Stimulated activated CD4-positive, alpha-beta T cell treated with anti-CD3 and anti-CD28 coated beads, Interleukin-15, amount 100 ng/mL, for 48 hours (primary cell): Measurements from ENCODE around the gene TAS2R30.

Experiments used
- DNase-seq, 2 donors: peaks; one replicate each; pipeline ENCODE4 v3.0.0-alpha.2; 2020; ENCODE audit warnings: low read depth in 2 of 2

TAS2R30 gene

GRCh38 chr12:11134305-11134704, at the start of gene TAS2R30:
TAS2R30 (minus strand) TSS chr12:11134644; CDS start chr12:11134244, 400 bp downstream.
- DNase-seq: no peak

DNA sequence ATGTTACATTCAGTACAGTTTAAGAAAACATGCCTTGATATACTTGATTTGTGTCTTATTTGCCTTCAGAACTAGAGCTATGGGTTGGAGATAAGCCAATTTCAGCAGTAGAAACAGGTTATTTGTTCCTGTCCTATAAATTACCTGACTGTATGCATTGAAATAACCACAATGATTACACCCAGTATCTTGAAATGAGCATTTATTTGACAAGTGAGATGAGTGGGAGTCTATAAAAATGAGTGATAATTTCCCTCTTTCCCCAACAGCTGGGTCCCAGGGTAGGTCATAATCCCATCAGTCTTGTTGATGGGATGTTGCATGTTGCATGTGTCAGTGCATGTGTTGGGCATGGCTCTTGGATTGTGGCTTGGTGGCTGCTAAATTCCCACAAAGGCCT, 48.6 kb upstream of the TAS2R30 start:
- no peak for DNase-seq

DNA sequence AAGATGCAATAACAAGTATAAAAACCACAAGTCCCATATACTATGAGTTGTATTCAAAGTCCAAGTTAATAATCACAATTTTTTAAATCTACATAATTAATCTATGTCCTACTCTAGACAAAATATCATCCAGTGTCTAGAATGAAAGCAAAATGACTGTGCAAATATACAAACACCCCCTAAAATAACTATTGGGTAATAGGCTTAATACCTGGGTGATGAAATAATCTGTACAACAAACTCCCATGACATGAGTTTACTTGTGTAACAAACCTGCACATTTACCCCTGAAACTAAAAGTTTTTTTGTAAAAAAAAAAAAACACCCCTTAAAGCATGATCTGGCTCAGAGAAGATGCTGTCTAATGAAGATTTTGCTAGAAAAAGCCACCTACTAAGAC, 48.1 kb upstream of the TAS2R30 start:
- DNase-seq: no peak

- no peak for DNase-seq
These were observed 43.8 kb upstream of the TAS2R30 start for GRCh38 chr12:11178250-11178649.

DNA sequence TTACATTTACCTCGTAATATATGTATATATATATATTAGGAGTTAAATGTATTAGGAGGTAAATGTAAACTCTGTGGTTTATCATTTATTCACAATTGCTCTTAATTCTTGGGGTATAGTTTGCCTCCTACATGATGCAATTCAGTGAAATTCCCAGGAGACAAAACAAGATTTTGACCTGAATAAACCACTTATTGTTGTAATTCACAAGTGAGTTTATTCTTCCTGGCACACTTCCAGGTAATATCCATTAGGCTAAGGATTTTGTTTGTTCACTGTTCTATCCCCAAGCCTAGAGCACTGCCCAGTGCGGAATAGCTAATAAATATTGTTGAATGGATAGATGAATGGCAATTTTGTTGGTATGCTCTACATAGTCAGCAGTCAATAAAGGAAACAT, 39.6 kb upstream of the TAS2R30 start:
- DNase-seq: no peak

DNA sequence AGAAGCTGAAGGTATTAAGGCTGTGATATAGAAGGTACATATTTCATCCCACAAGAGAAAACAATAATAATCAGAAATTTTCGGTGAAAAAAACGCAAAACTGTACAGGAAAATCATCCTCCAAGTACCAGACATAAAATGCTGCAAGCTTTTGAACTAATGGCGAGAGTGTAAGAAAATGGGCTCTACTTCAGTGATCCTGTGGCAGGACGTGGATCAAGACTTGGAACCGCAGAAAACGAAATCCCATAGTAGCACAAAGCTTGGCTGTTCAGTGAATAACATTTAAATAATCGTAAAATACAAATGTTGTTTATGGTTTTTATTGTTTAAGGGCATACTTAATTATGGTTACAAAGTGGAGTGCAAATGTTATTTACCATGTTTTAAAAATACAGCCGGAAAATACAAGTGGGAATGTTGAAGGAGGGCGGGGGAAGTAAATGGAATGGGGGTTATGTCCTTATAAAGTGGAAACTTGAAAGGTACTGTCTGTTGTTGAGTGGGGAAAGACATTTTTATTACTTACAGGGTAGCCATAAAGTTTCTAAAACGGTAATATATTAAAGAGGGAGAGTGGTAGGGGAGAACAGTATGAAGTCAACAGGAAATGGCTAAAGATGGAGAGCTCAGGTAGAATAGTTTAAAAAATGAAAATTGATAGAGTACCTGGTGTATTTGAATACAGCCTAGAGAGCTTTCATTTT, 37.7 kb upstream of the TAS2R30 start:
- no peak for DNase-seq

DNA sequence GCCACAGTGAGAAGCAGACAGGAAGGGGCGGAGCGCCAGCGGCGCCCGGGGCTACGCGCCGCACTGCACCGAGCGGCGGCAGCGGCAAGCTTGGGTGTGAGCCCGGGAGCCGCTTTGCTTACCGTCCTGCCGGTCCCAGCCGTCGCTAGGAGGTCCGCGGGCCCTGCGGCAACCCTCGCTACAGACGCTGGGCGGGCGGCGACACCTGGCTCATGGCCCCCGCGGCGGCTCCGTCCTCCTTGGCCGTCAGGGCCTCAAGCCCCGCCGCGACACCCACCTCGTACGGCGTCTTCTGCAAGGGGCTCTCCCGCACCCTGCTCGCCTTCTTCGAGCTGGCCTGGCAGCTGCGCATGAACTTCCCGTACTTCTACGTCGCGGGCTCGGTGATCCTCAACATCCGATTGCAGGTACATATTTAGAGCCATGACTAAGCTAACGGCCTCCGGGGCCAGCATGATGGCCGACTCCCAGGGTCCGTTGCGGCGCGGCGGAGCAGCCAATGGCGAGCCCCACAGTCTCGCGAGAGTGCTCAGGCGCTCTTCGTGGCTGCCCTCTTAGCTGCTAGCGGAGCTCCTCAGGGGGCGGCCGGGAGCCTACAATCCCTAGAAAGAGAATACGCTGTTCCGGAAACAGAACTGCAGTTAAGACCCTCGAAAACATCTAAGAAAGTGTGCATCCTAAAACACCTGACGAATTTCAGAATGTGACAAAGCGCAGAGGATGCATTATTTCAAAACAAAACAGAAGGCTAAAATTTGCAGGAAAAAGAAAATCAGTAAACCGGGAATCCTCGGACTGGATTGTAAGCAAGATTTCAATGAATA, 36.9 kb upstream of the TAS2R30 start, which contains the start of gene SMIM10L1:
SMIM10L1 (plus strand) TSS at position 50 of the 824 bp plus-strand sequence; CDS start at position 213, 163 bp downstream.
- peak; percentile 82 to 86 for DNase-seq

- DNase-seq: no peak
These were observed 36.3 kb upstream of the TAS2R30 start for GRCh38 chr12:11170810-11171144.

DNA sequence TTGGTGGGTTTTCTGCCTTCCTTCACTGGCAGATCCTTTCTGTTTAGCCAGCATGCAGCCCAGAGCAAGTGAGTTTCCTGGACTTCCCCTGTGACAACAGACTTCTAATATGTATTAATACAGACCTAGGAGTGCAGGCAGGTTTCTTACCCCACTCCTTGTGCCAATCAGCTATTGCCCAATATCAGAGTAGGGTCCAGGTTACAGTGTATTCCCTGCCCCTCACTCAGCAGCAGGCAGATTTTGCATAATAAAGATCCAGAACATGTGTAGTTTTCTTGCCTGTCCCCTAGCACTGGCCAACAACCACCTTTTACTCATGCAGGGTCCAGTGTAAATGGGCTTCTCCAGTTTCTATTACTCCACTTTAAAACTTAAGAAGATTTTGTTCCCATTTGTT, 31.9 kb upstream of the TAS2R30 start:
- DNase-seq: no peak

- no peak for DNase-seq
These were observed 29.9 kb upstream of the TAS2R30 start for GRCh38 chr12:11164384-11164783.

GRCh38 chr12:11162502-11162901, 28.1 kb upstream of the TAS2R30 start:
- DNase-seq: no peak

GRCh38 chr12:11158885-11159444, 24.5 kb upstream of the TAS2R30 start:
- DNase-seq: no peak

GRCh38 chr12:11154400-11154925, 20.0 kb upstream of the TAS2R30 start:
- DNase-seq: no peak

DNA sequence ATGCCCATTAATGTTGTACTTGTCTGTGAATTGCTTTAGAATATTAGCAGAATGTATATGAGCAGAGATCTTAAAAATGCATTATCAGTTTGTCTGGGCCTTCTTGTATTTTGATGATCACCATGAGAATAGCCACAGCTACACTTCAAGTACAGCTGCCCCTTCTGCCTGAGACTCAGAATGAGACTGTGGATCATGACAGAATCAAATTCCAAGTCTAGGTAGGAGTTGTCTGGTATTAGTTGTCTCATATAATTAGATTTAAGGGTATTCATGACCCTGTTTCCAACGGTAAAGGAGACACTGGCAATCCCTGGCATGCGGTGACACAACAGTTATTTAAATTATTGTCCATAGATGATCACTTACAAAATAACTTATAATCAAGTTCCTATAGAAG, 18.3 kb upstream of the TAS2R30 start:
- DNase-seq: no peak

GRCh38 chr12:11150832-11151231, 16.4 kb upstream of the TAS2R30 start:
- no peak for DNase-seq

- no peak for DNase-seq
These were observed 13.0 kb upstream of the TAS2R30 start for GRCh38 chr12:11147420-11147819.

DNA sequence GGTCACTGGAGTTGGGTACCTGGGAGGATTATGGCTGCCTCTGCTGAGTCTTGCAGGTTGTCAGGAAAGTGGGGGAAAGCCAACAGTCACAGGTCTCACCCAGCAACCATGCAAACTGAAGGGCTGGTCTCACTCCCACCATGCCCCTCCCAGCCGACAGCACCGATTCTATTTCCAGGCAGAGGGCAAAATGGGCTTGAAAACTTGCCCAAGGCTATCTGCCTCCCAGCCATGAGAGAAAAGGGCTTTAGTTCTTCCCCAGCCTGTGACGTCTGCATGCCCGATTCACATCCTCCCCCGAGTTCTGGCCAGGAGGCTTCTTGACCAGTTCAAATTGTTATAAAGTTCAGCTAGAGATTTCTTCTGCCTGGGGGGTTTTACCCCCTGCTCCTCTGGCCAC, 9.9 kb upstream of the TAS2R30 start:
- DNase-seq: no peak

DNA sequence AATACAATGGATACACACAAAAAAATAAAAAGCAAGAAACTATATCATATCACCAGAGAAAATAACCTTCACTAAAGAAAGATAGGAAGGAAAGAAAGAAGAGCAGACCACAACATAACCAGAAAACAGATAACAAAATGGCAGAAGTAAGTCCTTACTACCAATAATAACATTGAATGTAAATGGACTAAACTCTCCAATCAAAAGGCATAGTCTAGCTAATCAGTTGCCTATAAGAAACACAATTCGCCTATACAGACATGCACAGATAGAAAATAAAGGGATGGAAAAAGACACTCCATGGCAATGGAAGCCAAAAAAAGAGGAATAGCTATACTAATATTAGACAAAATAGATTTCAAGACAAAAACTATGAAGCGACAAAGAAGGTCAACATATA, 8.9 kb upstream of the TAS2R30 start:
- DNase-seq: no peak

GRCh38 chr12:11136075-11136474, 1.6 kb upstream of the TAS2R30 start:
- no peak for DNase-seq

DNA sequence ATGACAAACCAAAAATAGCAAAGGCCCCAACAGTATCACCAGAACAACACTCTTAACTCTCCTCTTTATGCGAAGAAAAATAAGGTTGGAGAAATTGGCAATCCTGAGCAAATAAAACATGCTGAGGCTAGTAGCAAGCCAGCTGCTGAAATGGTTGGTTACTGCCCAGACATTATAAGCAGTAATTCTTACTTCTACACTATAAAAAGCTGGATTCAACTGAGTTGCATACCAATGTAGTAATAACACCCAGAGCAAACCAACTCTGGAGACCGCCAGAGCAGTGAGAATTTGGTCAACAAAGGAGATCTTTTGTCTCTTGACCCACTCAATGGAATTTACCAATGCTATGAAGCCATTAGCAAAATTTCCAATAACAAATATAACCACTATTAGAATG, 628 bp downstream of the TAS2R30 start:
- DNase-seq: no peak

GRCh38 chr12:11133162-11133561, 1.3 kb downstream of the TAS2R30 start:
- no peak for DNase-seq

- DNase-seq: no peak
These were observed 3.4 kb downstream of the TAS2R30 start for GRCh38 chr12:11130999-11131398.

DNA sequence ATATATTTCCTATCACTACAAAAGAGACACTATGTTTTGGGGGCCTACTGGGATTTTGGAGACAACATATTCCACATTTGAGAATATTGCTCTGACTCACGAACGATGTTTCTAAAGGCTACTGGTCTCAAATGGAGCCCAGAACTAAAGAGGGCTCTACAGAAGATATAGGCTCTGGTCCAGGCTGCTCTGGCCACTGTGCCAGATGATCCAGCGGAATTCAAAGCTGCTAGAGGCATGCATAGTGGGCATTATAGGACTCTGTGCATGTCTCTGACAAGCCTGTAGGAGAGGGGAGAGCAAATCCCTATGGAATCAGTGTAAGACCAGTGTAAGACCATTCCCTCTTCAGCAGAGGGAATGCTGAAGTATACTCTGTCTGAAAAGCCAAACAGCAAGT, 4.1 kb downstream of the TAS2R30 start:
- DNase-seq: no peak
